ENCODE measurements around the gene TNFRSF18.

The TNFRSF18 gene

DNA sequence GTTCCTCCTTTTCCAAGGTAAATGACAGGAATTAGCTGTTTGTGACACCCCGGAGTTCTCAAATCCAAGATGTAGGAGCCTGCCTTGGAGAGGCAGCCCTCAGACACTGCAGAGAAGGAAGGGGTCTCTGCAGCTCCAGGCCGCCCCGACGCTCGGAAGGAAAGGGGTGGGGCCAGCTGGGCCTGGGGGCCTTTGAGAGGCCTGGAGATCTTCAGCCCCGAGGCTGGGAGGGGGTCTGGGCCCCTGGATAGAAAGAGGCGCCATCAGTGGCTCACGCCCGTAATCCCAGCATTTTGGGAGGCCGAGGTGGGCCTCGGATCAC, 1.1 kb upstream of the TNFRSF18 start:
- no peak overlapping the region for H3K27ac ChIP-seq (replicated peaks)
- TF ChIP-seq SPI1 (IDR thresholded peaks at IDR 0.05; ENCODE audit: borderline replicate concordance, low read depth) (no peak), POLR2AphosphoS5 (IDR thresholded peaks at IDR 0.05; ENCODE audit: low read depth) (no peak), GABPA (IDR thresholded peaks at IDR 0.05; ENCODE audit: low read depth) (no peak)
- no peak for DNase-seq (ENCODE audit: low read depth in 1 of 2, low spot score in 1 of 2)
- H3K4me3 ChIP-seq (replicated peaks; ENCODE audit: insufficient read depth, low read length): no peak overlapping the region
- peaks cover 48% of the 10 kb centered on the region for H3K27me3 ChIP-seq (ENCODE audit: insufficient read depth, poor library complexity, severe bottlenecking)

DNA sequence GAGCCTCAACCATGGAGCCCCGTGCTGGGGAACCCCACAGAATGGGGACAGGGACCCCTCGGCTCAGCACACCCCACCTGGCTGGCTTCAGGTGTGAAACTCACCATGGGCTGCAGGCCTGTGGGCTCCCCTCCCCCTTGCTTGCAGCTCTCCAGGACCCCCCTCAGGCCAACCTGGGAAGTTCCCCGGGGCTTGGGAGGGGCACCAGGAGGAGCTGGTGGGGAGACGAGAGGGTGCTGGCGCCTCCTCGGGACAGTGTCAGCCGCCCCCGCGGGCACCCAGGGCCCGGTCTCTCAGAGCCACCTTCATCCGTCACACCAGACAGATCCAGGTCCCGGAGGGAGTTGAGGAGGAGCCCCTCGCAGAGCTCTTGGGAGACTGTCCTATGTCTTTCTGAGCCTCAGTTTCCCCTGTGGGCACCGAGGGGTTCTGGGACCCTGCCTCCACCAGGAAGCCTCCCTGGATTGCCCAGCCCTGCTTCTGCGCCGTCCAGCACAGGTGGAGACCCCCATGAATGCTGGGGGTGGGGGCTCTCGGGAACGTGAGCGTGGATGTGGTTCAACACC, 657 bp upstream of the TNFRSF18 start:
- Histone ChIP-seq H3K4me3 (replicated peaks; ENCODE audit: insufficient read depth, low read length) (no peak overlapping the region), H3K27me3 (ENCODE audit: insufficient read depth, poor library complexity, severe bottlenecking) (peaks cover 48% of the 10 kb centered on the region), H3K27ac (replicated peaks) (no peak overlapping the region)
- DNase-seq (ENCODE audit: low read depth in 1 of 2, low spot score in 1 of 2): no peak
- TF ChIP-seq SPI1 (IDR thresholded peaks at IDR 0.05; ENCODE audit: borderline replicate concordance, low read depth): no peak
- TF ChIP-seq GABPA (IDR thresholded peaks at IDR 0.05; ENCODE audit: low read depth): no peak
- no peak for TF ChIP-seq POLR2AphosphoS5 (IDR thresholded peaks at IDR 0.05; ENCODE audit: low read depth)
- TF ChIP-seq, protein P1, sequence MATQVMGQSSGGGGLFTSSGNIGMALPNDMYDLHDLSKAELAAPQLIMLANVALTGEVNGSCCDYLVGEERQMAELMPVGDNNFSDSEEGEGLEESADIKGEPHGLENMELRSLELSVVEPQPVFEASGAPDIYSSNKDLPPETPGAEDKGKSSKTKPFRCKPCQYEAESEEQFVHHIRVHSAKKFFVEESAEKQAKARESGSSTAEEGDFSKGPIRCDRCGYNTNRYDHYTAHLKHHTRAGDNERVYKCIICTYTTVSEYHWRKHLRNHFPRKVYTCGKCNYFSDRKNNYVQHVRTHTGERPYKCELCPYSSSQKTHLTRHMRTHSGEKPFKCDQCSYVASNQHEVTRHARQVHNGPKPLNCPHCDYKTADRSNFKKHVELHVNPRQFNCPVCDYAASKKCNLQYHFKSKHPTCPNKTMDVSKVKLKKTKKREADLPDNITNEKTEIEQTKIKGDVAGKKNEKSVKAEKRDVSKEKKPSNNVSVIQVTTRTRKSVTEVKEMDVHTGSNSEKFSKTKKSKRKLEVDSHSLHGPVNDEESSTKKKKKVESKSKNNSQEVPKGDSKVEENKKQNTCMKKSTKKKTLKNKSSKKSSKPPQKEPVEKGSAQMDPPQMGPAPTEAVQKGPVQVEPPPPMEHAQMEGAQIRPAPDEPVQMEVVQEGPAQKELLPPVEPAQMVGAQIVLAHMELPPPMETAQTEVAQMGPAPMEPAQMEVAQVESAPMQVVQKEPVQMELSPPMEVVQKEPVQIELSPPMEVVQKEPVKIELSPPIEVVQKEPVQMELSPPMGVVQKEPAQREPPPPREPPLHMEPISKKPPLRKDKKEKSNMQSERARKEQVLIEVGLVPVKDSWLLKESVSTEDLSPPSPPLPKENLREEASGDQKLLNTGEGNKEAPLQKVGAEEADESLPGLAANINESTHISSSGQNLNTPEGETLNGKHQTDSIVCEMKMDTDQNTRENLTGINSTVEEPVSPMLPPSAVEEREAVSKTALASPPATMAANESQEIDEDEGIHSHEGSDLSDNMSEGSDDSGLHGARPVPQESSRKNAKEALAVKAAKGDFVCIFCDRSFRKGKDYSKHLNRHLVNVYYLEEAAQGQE (IDR thresholded peaks at IDR 0.05; ENCODE audit: insufficient replicate concordance, low read depth): no peak
- TF ChIP-seq, protein P2, sequence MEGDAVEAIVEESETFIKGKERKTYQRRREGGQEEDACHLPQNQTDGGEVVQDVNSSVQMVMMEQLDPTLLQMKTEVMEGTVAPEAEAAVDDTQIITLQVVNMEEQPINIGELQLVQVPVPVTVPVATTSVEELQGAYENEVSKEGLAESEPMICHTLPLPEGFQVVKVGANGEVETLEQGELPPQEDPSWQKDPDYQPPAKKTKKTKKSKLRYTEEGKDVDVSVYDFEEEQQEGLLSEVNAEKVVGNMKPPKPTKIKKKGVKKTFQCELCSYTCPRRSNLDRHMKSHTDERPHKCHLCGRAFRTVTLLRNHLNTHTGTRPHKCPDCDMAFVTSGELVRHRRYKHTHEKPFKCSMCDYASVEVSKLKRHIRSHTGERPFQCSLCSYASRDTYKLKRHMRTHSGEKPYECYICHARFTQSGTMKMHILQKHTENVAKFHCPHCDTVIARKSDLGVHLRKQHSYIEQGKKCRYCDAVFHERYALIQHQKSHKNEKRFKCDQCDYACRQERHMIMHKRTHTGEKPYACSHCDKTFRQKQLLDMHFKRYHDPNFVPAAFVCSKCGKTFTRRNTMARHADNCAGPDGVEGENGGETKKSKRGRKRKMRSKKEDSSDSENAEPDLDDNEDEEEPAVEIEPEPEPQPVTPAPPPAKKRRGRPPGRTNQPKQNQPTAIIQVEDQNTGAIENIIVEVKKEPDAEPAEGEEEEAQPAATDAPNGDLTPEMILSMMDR (IDR thresholded peaks at IDR 0.05; ENCODE audit: insufficient read depth, low read length): no peak

DNA sequence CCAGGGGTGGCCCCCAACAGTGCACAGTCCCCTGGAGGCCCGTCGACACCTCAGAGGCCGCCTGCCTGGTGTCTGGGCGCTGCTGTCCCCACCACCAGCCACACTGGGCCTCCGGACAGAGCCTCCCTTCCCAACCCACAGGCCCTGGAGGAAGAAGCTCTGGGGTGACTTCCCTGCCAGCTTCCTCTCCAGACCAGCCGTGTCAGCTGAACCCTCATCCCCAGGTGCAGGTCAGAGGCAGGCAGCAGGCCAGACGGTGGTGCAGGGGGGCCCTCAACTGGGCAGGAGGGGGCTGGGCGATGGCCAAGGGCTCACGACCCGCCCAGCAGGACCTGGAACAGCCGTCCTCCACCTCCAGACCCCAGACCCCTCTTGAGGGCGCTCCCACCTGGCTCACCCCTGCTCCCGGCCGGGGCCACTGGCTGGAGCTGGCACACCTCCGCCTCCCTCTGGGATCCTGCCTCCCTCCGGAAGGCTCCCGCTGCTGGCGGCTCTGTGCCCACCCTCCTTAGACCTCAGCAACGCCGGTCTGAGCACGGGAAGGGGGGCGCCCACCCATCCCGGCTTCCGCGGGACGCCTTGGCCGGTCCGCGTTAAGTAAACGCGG, 520 bp downstream of the TNFRSF18 start:
- TF ChIP-seq, protein P1 (IDR thresholded peaks at IDR 0.05; ENCODE audit: insufficient replicate concordance, low read depth): no peak
- TF ChIP-seq SPI1 (IDR thresholded peaks at IDR 0.05; ENCODE audit: borderline replicate concordance, low read depth): peak; percentile 26; the same call in 1 of the 2 replicates
- TF ChIP-seq, protein P2 (IDR thresholded peaks at IDR 0.05; ENCODE audit: insufficient read depth, low read length): no peak
- TF ChIP-seq GABPA (IDR thresholded peaks at IDR 0.05; ENCODE audit: low read depth): no peak
- Histone ChIP-seq H3K4me3 (replicated peaks; ENCODE audit: insufficient read depth, low read length) (no peak overlapping the region), H3K27ac (replicated peaks) (no peak overlapping the region), H3K27me3 (ENCODE audit: insufficient read depth, poor library complexity, severe bottlenecking) (peaks cover 49% of the 10 kb centered on the region)
- peak in 1 of 2 experiments; percentile 36 for DNase-seq (ENCODE audit: low read depth in 1 of 2, low spot score in 1 of 2)

DNA sequence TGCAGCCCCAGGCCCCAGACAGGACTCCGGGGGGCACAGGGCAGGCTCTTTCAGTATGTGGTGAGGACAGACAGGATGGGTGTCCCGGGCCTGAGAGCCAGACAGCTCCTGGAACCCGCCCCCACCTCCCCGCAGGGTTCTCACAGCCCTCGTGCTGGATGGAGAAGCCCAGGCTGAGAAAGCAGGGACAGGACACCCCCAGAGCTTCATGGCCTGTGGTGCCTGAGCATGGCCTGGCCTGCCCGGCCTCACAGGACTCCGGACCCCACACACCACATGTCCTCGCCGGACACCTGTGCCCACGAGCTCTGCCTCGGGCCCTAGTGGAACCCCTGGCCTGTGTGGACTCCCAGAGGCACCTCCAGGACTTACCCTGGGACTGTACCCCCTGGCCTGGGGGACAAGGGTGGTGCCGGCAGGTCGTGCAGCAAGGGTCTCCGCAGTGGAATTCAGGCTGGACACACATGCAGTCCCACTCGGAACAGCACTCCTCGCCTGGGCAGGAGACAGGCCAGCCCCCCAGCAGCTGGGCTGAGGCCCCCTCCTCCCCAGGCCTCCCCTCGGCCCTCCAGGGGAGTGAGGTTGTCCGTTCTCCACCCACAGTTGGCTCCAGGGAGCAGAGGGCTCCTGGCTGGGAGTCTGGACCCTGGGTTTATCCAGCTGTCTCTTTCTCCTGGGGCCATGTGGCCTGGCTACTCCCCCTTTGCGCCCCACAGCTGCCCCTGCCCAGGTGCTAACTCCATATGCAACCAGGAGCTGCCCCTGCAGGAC, 1.2 kb downstream of the TNFRSF18 start:
- no peak overlapping the region for H3K4me3 ChIP-seq (replicated peaks; ENCODE audit: insufficient read depth, low read length)
- TF ChIP-seq, protein P1 (IDR thresholded peaks at IDR 0.05; ENCODE audit: insufficient replicate concordance, low read depth): no peak
- TF ChIP-seq POLR2AphosphoS5 (IDR thresholded peaks at IDR 0.05; ENCODE audit: low read depth) (no peak), GABPA (IDR thresholded peaks at IDR 0.05; ENCODE audit: low read depth) (no peak), SPI1 (IDR thresholded peaks at IDR 0.05; ENCODE audit: borderline replicate concordance, low read depth) (no peak)
- TF ChIP-seq, protein P2 (IDR thresholded peaks at IDR 0.05; ENCODE audit: insufficient read depth, low read length): no peak
- no peak for DNase-seq (ENCODE audit: low read depth in 1 of 2, low spot score in 1 of 2)
- H3K27me3 ChIP-seq (ENCODE audit: insufficient read depth, poor library complexity, severe bottlenecking): peaks cover 56% of the 10 kb centered on the region
- H3K27ac ChIP-seq (replicated peaks): no peak overlapping the region
